ENCODE results near the gene VAV2. TPM values are rescaled to one million over a fixed set of nuclear protein-coding genes. Genes with fewer than 3 reads are reported as not detected.

VAV2 gene
- total and polyA plus RNA-seq, 2 experiments from 2014 or later, result 8.1 to 28.9 TPM

GRCh38 chr9:133836001-133836758 lies 155.9 kb downstream of the VAV2 start (continued):
- TF ChIP-seq ZNF462 (CRISPR knock-in tag; IDR thresholded peaks at IDR 0.05) (no peak), ZNF114 (CRISPR knock-in tag; IDR thresholded peaks at IDR 0.05) (no peak), ZNF331 (CRISPR knock-in tag; IDR thresholded peaks at IDR 0.05; ENCODE audit: low read depth) (no peak)

GRCh38 chr9:133835262-133835901 lies 156.7 kb downstream of the VAV2 start:
- Histone ChIP-seq H4K20me1 (replicated peaks; ENCODE audit: insufficient read depth) (0 out of 2 replicates have a peak, but pooled peaks cover 6% of the 10 kb centered on the region), H3K27me3 (ENCODE audit: insufficient read depth) (no peaks in the 10 kb centered on the region), H3F3A (replicated peaks; ENCODE audit: low read depth) (0 out of 2 replicates have a peak, but pooled peaks cover 2% of the 10 kb centered on the region), H3K4me1 (ENCODE audit: insufficient read depth) (peaks cover 6% of the 10 kb centered on the region), H3K79me2 (replicated peaks; ENCODE audit: insufficient read depth) (peaks cover 10% of the 10 kb centered on the region; the same call in 1 of the 2 replicates), H3K36me3 (ENCODE audit: insufficient read depth) (no peaks in the 10 kb centered on the region), H3K4me3 (no peak overlapping the region), H3K4me2 (no peak overlapping the region), H2AFZ (no peak overlapping the region), H3K9me2 (ENCODE audit: insufficient read depth) (no peaks in the 10 kb centered on the region), H3K27ac (ENCODE audit: low read depth) (no peak overlapping the region)
- H3K9me3 Mint-ChIP-seq, result no peaks in the 10 kb centered on the region
- H3K36me3 Mint-ChIP-seq (ENCODE audit: low read depth), result no peaks in the 10 kb centered on the region; the same call in 2 of the 3 replicates
- peaks cover 26% of the 10 kb centered on the region for H3K4me1 Mint-ChIP-seq
- no peak for DNase-seq (ENCODE audit: low spot score)
- ATAC-seq, result peak; percentile 34
- H3K4me3 Mint-ChIP-seq, result no peak overlapping the region; the same call in 2 of the 3 replicates
- no peak overlapping the region for H3K27ac Mint-ChIP-seq
- peaks cover 10% of the 10 kb centered on the region for H3K27me3 Mint-ChIP-seq (ENCODE audit: insufficient read depth, low read depth, poor library complexity)
- TF ChIP-seq CREB1 (CRISPR knock-in tag; IDR thresholded peaks at IDR 0.05; ENCODE audit: low read depth) (no peak), EZH2 (IDR thresholded peaks at IDR 0.05; ENCODE audit: low read depth, unreplicated experiment) (no peak), ZNF462 (CRISPR knock-in tag; IDR thresholded peaks at IDR 0.05) (no peak), ETS1 (IDR thresholded peaks at IDR 0.05) (no peak)

All from GM23338 (cell line).